HUES48 (cell line): ENCODE results near the gene CCDC201.
"Not testable (repeated sequence)": the region's sequence is repeated elsewhere in the genome, so short reads cannot be mapped to it uniquely, and the experiment has no call there.

Experiments
- H3K27ac ChIP-seq: one replicate; pipeline ENCODE4 v1.7.0; 2013; ENCODE audit warnings: low read depth, low read length, inconsistent platforms
- H3K27me3 ChIP-seq: 2 replicates; pipeline ENCODE4 v1.6.1; 2013; ENCODE audit warnings: mild to moderate bottlenecking, low read length; ENCODE audit not compliant: control insufficient read depth, insufficient read depth
- H3K36me3 ChIP-seq: 2 replicates; pipeline ENCODE4 v1.6.1; 2013; ENCODE audit warnings: low read length; ENCODE audit not compliant: control insufficient read depth, insufficient read depth
- H3K4me1 ChIP-seq: 2 replicates; pipeline ENCODE4 v1.6.1; 2013; ENCODE audit warnings: mild to moderate bottlenecking, low read length; ENCODE audit not compliant: control insufficient read depth, insufficient read depth
- H3K4me3 ChIP-seq: 2 replicates; pipeline ENCODE4 v1.5.1; 2013; ENCODE audit warnings: mild to moderate bottlenecking, low read depth, low read length
- H3K9ac ChIP-seq: 2 replicates; pipeline ENCODE4 v1.6.1; 2013; ENCODE audit warnings: mild to moderate bottlenecking, low read depth, low read length, moderate library complexity
- H3K9me3 ChIP-seq: 2 replicates; pipeline ENCODE4 v1.6.1; 2013; ENCODE audit warnings: low read length; ENCODE audit not compliant: control insufficient read depth, insufficient read depth

Gene CCDC201

GRCh38 chr7:45872116-45873034 is 507 bp downstream of the CCDC201 start:
- Histone ChIP-seq H3K4me3 (no peak overlapping the region), H3K9ac (no peak overlapping the region), H3K4me1 (no peaks in the 10 kb centered on the region), H3K27ac (no peak overlapping the region), H3K9me3 (peaks cover 1% of the 10 kb centered on the region; the same call in 1 of the 2 replicates), H3K27me3 (no peaks in the 10 kb centered on the region), H3K36me3 (no peaks in the 10 kb centered on the region)

DNA sequence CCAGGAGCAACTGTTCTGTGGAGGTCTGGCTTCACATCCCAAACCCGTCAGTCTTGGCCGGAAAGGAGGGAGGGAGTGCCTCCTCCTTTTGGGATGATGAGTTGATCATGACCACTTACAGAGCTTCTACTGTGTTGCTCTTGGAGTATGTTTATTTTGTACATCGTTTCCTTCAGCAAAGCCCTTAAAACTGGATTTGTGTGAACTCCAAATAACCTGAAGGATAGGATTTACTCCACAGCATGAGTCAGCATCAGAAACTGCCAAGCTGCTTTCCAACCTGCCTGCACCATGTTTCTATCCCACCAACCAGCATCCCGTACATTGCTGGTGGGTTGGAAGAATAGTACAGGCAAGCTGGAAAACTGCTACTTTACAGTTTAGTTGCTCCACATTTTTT is 3.5 kb downstream of the CCDC201 start:
- H3K36me3 ChIP-seq: no peaks in the 10 kb centered on the region
- H3K4me1 ChIP-seq: no peaks in the 10 kb centered on the region
- no peaks in the 10 kb centered on the region for H3K27me3 ChIP-seq
- no peak overlapping the region for H3K27ac ChIP-seq
- no peaks in the 10 kb centered on the region for H3K9me3 ChIP-seq
- H3K4me3 ChIP-seq: no peak overlapping the region
- H3K9ac ChIP-seq: no peak overlapping the region

GRCh38 chr7:45867471-45867870 is 5.4 kb downstream of the CCDC201 start:
- Histone ChIP-seq H3K36me3 (no peaks in the 10 kb centered on the region), H3K27me3 (no peaks in the 10 kb centered on the region), H3K4me3 (no peak overlapping the region), H3K9me3 (no peaks in the 10 kb centered on the region), H3K9ac (no peak overlapping the region), H3K27ac (no peak overlapping the region), H3K4me1 (no peaks in the 10 kb centered on the region)

DNA sequence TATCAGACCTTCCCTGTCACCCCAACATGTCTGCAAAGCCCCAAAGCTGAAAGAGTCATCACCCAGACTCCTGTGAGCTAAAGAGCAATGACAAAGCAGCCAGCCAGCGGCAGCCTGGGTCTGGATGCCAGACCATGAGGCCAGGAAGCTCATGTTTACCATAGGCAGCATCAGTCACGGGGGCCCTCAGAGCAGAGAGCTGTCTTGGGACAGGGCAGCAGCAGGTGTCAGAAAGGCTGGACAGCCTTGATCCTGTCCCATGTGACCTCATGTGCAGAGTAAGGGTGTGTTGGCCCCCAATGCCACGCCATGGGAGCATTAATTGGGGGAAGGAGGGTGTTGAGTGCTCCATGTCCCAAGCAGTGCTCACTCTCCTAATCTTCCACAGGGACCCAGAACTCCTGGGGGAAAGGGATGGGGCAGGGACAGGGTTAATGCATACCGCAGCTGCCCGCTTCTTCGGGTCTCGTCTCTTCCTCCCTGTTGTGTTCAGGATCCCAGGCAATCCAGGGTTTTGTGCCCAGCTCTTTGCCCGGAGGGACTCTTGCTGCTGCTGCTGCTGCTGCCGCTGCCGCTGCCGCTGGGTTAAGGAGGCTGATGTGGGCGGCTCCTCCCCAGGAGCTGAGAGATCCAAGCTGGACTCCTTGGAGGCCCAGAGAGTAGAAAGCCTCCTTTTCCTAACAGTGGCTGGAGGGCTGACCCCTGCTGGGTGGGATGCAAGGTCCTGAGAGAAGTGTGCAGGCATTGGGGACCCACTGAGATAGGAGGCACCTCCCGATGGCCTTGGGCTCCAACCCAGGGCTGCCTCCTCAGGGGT is 7.1 kb downstream of the CCDC201 start:
- no peak overlapping the region for H3K4me3 ChIP-seq
- no peaks in the 10 kb centered on the region for H3K36me3 ChIP-seq
- no peaks in the 10 kb centered on the region for H3K27me3 ChIP-seq
- H3K27ac ChIP-seq: no peak overlapping the region
- no peak overlapping the region for H3K9ac ChIP-seq
- no peaks in the 10 kb centered on the region for H3K9me3 ChIP-seq
- no peaks in the 10 kb centered on the region for H3K4me1 ChIP-seq

- H3K9me3 ChIP-seq: no peaks in the 10 kb centered on the region
- H3K9ac ChIP-seq: no peak overlapping the region
- no peak overlapping the region for H3K4me3 ChIP-seq
- H3K36me3 ChIP-seq: no peaks in the 10 kb centered on the region
- no peak overlapping the region for H3K27ac ChIP-seq
- H3K27me3 ChIP-seq: no peaks in the 10 kb centered on the region
- no peaks in the 10 kb centered on the region for H3K4me1 ChIP-seq
These were observed 9.2 kb downstream of the CCDC201 start for GRCh38 chr7:45863715-45864114.

- not testable (repeated sequence) for H3K4me1 ChIP-seq, H3K4me3 ChIP-seq, H3K27ac ChIP-seq, H3K9ac ChIP-seq, H3K36me3 ChIP-seq, H3K9me3 ChIP-seq, H3K27me3 ChIP-seq
These were observed 16.0 kb downstream of the CCDC201 start for GRCh38 chr7:45856888-45857287.

DNA sequence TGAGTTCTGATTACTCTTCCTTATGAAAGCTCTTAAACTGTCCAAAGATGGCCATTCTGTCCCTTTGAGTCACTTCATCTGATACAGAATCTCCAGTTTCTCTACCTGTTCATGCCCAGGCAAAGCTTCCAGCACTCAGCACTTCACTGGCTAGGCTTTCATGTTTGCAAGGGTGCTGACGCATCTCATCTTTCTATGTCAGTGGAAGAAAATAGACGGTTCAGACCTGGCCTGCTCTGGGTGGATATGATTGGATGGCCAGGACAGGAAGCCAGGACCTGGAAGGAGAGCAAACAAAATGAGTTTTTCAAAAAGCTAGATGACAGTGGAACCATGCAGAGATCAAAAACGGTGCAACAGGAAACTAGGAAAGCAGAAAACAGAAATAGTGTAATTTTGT is 17.2 kb downstream of the CCDC201 start:
- H3K36me3 ChIP-seq, H3K4me1 ChIP-seq, H3K27me3 ChIP-seq, H3K9ac ChIP-seq, H3K27ac ChIP-seq, H3K9me3 ChIP-seq, H3K4me3 ChIP-seq: not testable (repeated sequence)

DNA sequence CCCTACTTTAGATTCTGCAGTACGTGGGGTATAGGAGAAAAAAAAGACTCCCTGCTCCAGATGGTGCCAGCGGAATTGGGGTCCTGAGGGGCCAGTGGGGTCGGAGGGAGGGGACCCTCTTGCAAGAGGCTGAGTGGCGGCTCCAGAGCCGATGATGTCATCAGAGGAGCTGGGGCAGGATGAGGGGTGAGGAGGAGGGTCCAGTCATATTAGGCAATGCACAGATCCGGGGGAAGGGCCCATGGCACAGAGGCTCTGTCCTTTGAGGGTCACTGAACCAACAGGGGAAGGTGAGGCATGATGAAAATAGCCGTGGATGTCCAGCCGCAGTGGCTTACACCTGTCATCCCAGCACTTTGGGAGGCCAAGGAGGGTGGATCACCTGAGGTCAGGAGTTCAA is 19.4 kb downstream of the CCDC201 start:
- not testable (repeated sequence) for H3K36me3 ChIP-seq, H3K27me3 ChIP-seq, H3K4me1 ChIP-seq, H3K27ac ChIP-seq, H3K9me3 ChIP-seq, H3K9ac ChIP-seq, H3K4me3 ChIP-seq

DNA sequence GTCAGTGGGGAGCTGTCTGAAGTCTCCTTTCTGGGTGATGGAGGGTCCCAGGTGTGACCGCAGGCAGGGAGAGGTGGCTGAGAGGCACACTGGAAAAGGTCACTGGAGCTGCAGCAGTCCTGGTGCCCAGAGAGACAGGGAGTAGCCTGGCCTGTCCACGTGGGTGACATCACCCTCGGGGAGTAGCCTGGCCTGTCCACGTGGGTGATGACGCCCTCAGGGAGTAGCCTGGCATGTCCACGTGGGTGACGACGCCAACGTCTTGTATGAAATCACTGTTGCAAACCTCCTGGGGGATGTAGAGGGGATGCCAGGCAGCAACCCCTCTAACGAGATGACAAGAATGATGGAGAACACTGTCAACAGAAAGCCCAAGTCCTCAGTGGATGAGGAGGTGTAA is 19.9 kb downstream of the CCDC201 start:
- H3K27ac ChIP-seq, H3K4me1 ChIP-seq, H3K27me3 ChIP-seq, H3K36me3 ChIP-seq, H3K4me3 ChIP-seq, H3K9me3 ChIP-seq, H3K9ac ChIP-seq: not testable (repeated sequence)

GRCh38 chr7:45848734-45849133 is 24.1 kb downstream of the CCDC201 start:
- not testable (repeated sequence) for H3K9me3 ChIP-seq, H3K4me1 ChIP-seq, H3K27ac ChIP-seq, H3K36me3 ChIP-seq, H3K4me3 ChIP-seq, H3K9ac ChIP-seq, H3K27me3 ChIP-seq

- not testable (repeated sequence) for H3K27ac ChIP-seq, H3K9ac ChIP-seq, H3K27me3 ChIP-seq, H3K36me3 ChIP-seq, H3K9me3 ChIP-seq, H3K4me3 ChIP-seq, H3K4me1 ChIP-seq
These were observed 26.3 kb downstream of the CCDC201 start for GRCh38 chr7:45846536-45846935.
